PC-9 (cell line): ENCODE measurements around the gene ZNF674. TPM values are rescaled to one million over a fixed set of nuclear protein-coding genes. Genes with fewer than 3 reads are reported as not detected.
"Not testable (repeated sequence)": the region's sequence is repeated elsewhere in the genome, so short reads cannot be mapped to it uniquely, and the experiment has no call there.

Experiments used
- BruUV-seq: library from RNA; stranded (reverse); fragments of 400-500 nt; replicated peaks from 2 replicates; lab custom pipeline; 2021; lab: Mats Ljungman, UMichigan
- CTCF ChIA-PET: fragments of 300-600 bp; sonication (Branson Sonifier 250); formaldehyde crosslinking; loops from one replicate; lab custom pipeline; 2022; ENCODE audit warnings: antibody characterized with exemption; lab: Charles Lee
- POLR2A ChIA-PET: fragments of 300-600 bp; sonication (Branson Sonifier 250); formaldehyde crosslinking; loops from one replicate; lab custom pipeline; 2022; ENCODE audit warnings: antibody characterized with exemption; ENCODE audit not compliant: unreplicated experiment; lab: Charles Lee
- DNase-seq, 2 experiments: peaks; one replicate each; pipeline versions ENCODE4 v3.0.0 to v3.0.0-alpha.2; 2015 to 2022; ENCODE audit warnings: mixed read lengths in 1 of 2
- H2AFZ ChIP-seq: fragments of 200-600 bp; sonication (generic); 2 replicates; pipeline ENCODE4 v1.8.1; 2017; ENCODE audit warnings: antibody characterized with exemption
- H3F3A ChIP-seq: fragments of 200-600 bp; sonication (generic); 2 replicates; pipeline ENCODE4 v1.8.1; 2017; ENCODE audit warnings: antibody characterized with exemption, mild to moderate bottlenecking, low read depth; ENCODE audit not compliant: insufficient read depth
- H3K27ac ChIP-seq: fragments of 200-600 bp; sonication (generic); 2 replicates; pipeline ENCODE4 v1.6.1; 2016; ENCODE audit warnings: mixed run types
- H3K27me3 ChIP-seq: fragments of 200-600 bp; sonication (generic); 2 replicates; pipeline ENCODE4 v1.6.1; 2016; ENCODE audit warnings: low read depth, mixed run types; ENCODE audit not compliant: insufficient read depth
- H3K36me3 ChIP-seq: fragments of 200-600 bp; sonication (generic); 2 replicates; pipeline ENCODE4 v1.6.1; 2016; ENCODE audit warnings: low read depth, mixed run types
- H3K4me1 ChIP-seq: fragments of 200-600 bp; sonication (generic); replicated peaks from 2 replicates; pipeline ENCODE4 v1.6.1; 2016; ENCODE audit warnings: mixed run types; ENCODE audit not compliant: insufficient read depth
- H3K4me2 ChIP-seq: fragments of 200-600 bp; sonication (generic); 2 replicates; pipeline ENCODE4 v1.6.1; 2017; ENCODE audit warnings: mixed run types
- H3K4me3 ChIP-seq: fragments of 200-600 bp; sonication (generic); 2 replicates; pipeline ENCODE4 v1.6.1; 2016; ENCODE audit warnings: mixed run types
- H3K79me2 ChIP-seq: fragments of 200-600 bp; sonication (generic); 2 replicates; pipeline ENCODE4 v1.6.1; 2017; ENCODE audit warnings: low read depth, mixed run types
- H3K9me2 ChIP-seq: fragments of 200-600 bp; sonication (generic); 2 replicates; pipeline ENCODE4 v1.8.1; 2017; ENCODE audit warnings: mild to moderate bottlenecking; ENCODE audit not compliant: insufficient read depth
- H3K9me3 ChIP-seq: fragments of 200-600 bp; sonication (generic); 2 replicates; pipeline ENCODE4 v1.8.1; 2016; ENCODE audit warnings: low read depth; ENCODE audit not compliant: insufficient read depth
- H4K20me1 ChIP-seq: fragments of 200-600 bp; sonication (generic); 2 replicates; pipeline ENCODE4 v1.8.1; 2017; ENCODE audit not compliant: insufficient read depth
- CTCF ChIP-seq: fragments of 200-600 bp; sonication (generic); conservative IDR thresholded peaks from 2 replicates; pipeline ENCODE4 v1.6.1; 2017; ENCODE audit warnings: mixed run types, antibody characterized with exemption, mild to moderate bottlenecking, moderate library complexity
- EZH2 ChIP-seq: fragments of 200-600 bp; sonication (generic); IDR thresholded peaks from 2 replicates; pipeline ENCODE4 v1.8.0; 2017; ENCODE audit warnings: antibody characterized with exemption, low read depth
- intact Hi-C: fragments of 100-400 bp; cut with micrococcal nuclease; formaldehyde crosslinking; loops from one replicate; pipeline ENCODE4 v1.10.0; 2022; ENCODE audit not compliant: unreplicated experiment
- total RNA-seq: library from RNA; stranded (reverse); gene quantifications from 2 replicates; pipeline ENCODE4 v1.2.3, GENCODE V29; 2021

The ZNF674 gene
- total RNA-seq, 1 experiment from 2014 or later = 3.9 TPM

DNA sequence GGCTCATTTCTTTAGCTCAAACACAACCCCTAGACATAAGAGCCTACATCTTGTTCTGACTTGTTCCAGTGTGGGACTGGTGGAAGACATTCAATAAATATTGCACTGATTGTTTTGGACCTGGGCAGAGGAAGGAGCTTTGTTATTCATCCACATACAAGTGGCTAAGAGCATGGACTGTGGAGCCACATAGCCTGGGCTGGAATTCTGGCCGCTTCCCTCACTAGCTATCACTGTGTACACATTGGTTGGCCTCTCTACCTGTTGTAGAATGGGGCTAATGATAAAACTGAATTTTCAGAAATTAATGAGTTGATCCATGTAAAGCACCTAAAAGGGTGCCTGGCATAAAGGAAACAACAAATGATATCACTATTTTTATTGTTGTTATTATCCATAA, 80.0 kb downstream of the ZNF674 start:
- Histone ChIP-seq H3K4me3 (no peak overlapping the region), H3K27ac (no peak overlapping the region), H3K79me2 (no peaks in the 10 kb centered on the region), H4K20me1 (no peaks in the 10 kb centered on the region), H3K9me3 (no peaks in the 10 kb centered on the region), H3K4me2 (no peak overlapping the region), H2AFZ (no peak overlapping the region), H3F3A (no peaks in the 10 kb centered on the region), H3K9me2 (no peaks in the 10 kb centered on the region), H3K36me3 (no peaks in the 10 kb centered on the region), H3K4me1 (no peaks in the 10 kb centered on the region), H3K27me3 (no peaks in the 10 kb centered on the region)
- DNase-seq = no peak
- ChIA-PET CTCF (no interaction called here), POLR2A (no interaction called here)
- TF ChIP-seq CTCF (no peak), EZH2 (no peak)
- no TSS peak for BruUV-seq
- intact Hi-C loops = no loop called here

DNA sequence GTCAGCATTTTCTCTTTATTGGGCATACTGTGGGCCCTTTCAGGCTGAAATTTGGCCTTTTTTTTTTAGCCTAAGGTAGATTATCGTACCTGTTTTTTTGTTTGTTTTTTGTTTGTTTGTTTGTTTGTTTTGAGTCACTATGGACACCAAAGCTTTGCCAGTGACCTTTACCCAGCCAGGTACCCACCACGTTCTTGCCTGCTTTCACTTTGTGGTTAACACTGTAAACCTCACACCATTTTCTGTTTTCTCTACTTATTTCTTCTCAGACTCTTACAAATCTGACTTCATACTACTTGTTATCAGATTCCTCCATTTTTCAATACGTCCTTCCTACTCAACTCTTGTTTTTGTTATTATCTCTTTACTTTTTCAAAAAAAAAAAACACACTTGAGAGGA, 81.5 kb downstream of the ZNF674 start:
- Histone ChIP-seq H4K20me1 (no peaks in the 10 kb centered on the region), H3F3A (no peaks in the 10 kb centered on the region), H3K4me2 (no peak overlapping the region), H3K36me3 (no peaks in the 10 kb centered on the region), H2AFZ (no peak overlapping the region), H3K27ac (no peak overlapping the region), H3K79me2 (no peaks in the 10 kb centered on the region), H3K27me3 (no peaks in the 10 kb centered on the region), H3K9me3 (no peaks in the 10 kb centered on the region), H3K9me2 (no peaks in the 10 kb centered on the region), H3K4me1 (no peaks in the 10 kb centered on the region), H3K4me3 (no peak overlapping the region)
- no peak for TF ChIP-seq EZH2
- no peak for TF ChIP-seq CTCF
- BruUV-seq = no TSS peak
- intact Hi-C loops = no loop called here
- CTCF ChIA-PET = no interaction called here
- DNase-seq = no peak
- POLR2A ChIA-PET = no interaction called here

- intact Hi-C loops = no loop called here
- Histone ChIP-seq H3K4me1 (no peaks in the 10 kb centered on the region), H3K27me3 (no peaks in the 10 kb centered on the region), H3K27ac (no peak overlapping the region), H3K9me3 (no peaks in the 10 kb centered on the region), H3F3A (no peaks in the 10 kb centered on the region), H2AFZ (no peak overlapping the region), H3K9me2 (no peaks in the 10 kb centered on the region), H3K4me2 (no peak overlapping the region), H4K20me1 (no peaks in the 10 kb centered on the region), H3K79me2 (no peaks in the 10 kb centered on the region), H3K36me3 (no peaks in the 10 kb centered on the region), H3K4me3 (no peak overlapping the region)
- ChIA-PET CTCF (no interaction called here), POLR2A (no interaction called here)
- no peak for TF ChIP-seq EZH2
- TF ChIP-seq CTCF = no peak
- BruUV-seq = no TSS peak
- DNase-seq = no peak
Observed at GRCh38 chrX:46461660-46462191, 83.5 kb downstream of the ZNF674 start.

DNA sequence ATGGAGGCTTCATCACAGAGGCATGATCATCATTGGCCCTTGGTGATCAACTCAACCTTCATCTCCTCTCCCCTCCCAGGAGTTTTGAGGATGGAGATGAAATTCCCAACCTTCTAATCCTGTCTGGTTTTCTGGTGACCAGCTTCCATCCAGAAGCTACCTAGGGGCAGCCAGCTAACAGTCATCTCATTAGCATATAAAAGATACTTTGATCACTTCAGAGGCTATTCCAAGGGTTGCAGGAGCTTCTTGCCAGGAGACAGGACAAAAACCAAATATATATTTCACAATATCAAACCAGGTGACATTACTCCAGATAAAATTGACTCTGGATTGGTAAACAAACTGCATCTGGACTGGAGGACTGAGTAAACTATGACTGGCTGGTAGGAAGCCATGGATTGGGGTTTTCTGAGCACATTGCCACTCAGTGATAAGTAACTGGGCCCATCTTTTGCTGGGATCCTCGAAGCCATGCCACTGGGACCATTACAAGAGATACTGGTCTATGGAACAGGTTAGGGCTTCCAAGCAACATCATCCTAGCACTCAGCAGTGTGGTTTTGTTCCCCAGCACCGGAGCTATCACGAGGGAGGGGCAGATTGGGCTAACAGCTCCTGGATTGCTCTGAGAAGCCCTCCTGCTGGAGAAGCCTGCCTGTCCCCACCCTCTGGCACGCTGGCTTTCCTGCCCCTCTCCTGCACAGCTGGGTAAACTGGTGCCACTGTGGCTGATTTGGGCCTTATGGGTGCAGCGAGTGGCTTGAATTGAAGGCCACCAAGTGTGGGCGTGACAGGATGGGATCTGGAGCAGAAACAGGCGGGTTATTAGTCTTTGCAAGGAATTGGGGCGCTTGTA, 84.2 kb downstream of the ZNF674 start:
- H3K27me3 ChIP-seq, H3K4me3 ChIP-seq, H3K79me2 ChIP-seq, DNase-seq, H3K9me3 ChIP-seq, H3K4me2 ChIP-seq, H3K27ac ChIP-seq, H3K9me2 ChIP-seq, H3F3A ChIP-seq, H4K20me1 ChIP-seq, intact Hi-C loops, CTCF ChIA-PET, H2AFZ ChIP-seq, BruUV-seq, POLR2A ChIA-PET, H3K4me1 ChIP-seq, H3K36me3 ChIP-seq: not testable (repeated sequence)
